ENCODE measurements around the gene MYH9. TPM values are rescaled to one million over a fixed set of nuclear protein-coding genes. Genes with fewer than 3 reads are reported as not detected.

Gene MYH9
- total and polyA plus RNA-seq, 11 donors: 109 to 482 (median 238) TPM

DNA sequence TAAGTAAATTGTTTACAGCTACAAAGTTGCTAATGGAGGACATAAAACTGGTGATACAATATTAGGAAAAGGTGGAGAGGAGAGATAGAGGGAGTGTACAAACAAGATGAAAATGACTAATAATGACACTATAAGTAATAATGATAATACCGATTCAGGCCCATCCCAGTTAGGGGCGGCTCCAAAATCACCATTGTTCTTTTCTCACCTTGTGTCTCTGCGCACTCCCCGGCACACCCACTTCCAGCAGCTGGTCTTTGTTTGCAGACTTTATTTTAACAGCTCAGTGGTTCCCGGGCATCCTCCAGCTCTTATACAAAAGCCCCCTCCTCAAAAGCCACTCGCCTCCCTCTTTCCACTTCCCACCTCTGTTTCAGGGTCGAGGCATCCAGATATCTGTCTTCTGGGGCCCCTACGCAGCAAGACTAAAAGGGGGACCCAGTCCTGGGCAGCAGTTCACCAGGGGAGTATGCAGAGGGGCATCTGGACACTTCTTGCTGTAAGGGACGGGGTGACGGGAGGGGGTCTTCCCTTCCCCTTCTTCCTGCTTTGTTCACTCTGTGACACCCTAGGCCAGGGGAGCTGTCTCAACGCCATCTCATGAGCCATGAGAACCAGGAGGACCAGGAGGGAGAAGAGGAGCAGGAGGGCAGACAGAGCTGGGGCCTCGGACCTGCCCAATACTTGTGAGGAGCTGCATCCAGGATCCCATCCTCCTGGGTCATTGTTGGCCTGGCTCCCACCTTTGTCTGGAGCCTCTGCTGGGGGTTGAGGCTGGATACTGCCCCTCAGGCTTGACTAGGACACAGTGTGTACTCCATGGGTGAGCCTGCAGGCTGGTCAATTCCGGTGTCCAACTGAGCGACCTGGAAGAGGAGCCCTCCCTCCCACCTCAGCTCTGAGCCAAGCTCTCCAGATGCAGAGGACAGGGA, 151.1 kb downstream of the MYH9 start:
- peak overlapping the region in 9 of 12 donors; percentile 2 to 86 (median 78) for H3K4me3 ChIP-seq

DNA sequence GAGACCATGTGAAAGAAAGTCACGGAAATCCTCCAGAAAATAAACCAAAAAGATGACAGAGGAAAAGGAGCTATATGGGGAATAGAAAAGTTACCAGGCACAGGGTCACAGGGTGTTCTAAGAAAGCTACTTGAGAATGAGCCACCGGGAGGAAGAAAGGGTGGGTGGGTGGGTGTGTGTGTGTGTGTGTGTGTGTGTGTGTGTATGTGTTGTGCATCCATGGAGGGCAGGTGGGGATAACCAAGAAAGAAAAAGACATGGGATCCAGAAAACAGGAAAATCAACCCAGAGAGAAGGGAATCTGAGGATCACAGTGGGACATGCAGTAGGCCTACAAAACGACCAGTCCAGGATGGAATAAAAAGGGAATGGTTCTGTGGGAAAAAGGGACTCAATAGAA, 152.2 kb downstream of the MYH9 start:
- peak overlapping the region in 1 of 12 donors; percentile 79 for H3K4me3 ChIP-seq
- H3K36me3 ChIP-seq: peaks cover 0 to 68% (median 35%) of the 10 kb centered on the region in 9 donors
- no peak for ATAC-seq
- H3K9me3 ChIP-seq: no peaks in the 10 kb centered on the region
- DNase-seq: no peak
- no peak overlapping the region for H3K27ac ChIP-seq
- intact Hi-C loops (cut with DNase I): loop anchor here in 6 of 10 donors (5.0 to 10.0 kb wide), 3 partner anchors 38 to 81 kb away; no protein-coding TSS in a partner anchor
- TF ChIP-seq POLR2A (IDR thresholded peaks at IDR 0.05): no peak
- TF ChIP-seq, protein P1, sequence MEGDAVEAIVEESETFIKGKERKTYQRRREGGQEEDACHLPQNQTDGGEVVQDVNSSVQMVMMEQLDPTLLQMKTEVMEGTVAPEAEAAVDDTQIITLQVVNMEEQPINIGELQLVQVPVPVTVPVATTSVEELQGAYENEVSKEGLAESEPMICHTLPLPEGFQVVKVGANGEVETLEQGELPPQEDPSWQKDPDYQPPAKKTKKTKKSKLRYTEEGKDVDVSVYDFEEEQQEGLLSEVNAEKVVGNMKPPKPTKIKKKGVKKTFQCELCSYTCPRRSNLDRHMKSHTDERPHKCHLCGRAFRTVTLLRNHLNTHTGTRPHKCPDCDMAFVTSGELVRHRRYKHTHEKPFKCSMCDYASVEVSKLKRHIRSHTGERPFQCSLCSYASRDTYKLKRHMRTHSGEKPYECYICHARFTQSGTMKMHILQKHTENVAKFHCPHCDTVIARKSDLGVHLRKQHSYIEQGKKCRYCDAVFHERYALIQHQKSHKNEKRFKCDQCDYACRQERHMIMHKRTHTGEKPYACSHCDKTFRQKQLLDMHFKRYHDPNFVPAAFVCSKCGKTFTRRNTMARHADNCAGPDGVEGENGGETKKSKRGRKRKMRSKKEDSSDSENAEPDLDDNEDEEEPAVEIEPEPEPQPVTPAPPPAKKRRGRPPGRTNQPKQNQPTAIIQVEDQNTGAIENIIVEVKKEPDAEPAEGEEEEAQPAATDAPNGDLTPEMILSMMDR (IDR thresholded peaks at IDR 0.05): no peak
- WGBS, 4 donors: 71 to 89% (median 80%) methylated on average over 3 of the region's 3 CpGs
- peaks cover 6 to 56% (median 45%) of the 10 kb centered on the region in 12 donors for H3K4me1 ChIP-seq
- H3K27me3 ChIP-seq: no peaks in the 10 kb centered on the region

More for the DNA sequence above, 151.1 kb downstream of the MYH9 start:
- Histone ChIP-seq H3K4me1 (peaks cover 6 to 56% (median 45%) of the 10 kb centered on the region in 12 donors), H3K36me3 (peaks cover 0 to 57% (median 24%) of the 10 kb centered on the region in 9 donors), H3K27me3 (no peaks in the 10 kb centered on the region), H3K27ac (peak overlapping the region in 9 of 12 donors; percentile 15 to 96 (median 92)), H3K9me3 (no peaks in the 10 kb centered on the region)
- DNase-seq (peak in 1 of 5 donors; percentile 37), ATAC-seq (no peak)
- TF ChIP-seq, protein P1 (IDR thresholded peaks at IDR 0.05): no peak
- TF ChIP-seq POLR2A (IDR thresholded peaks at IDR 0.05): no peak
- 61 to 78% (median 65%) methylated on average over 14 of the region's 14 CpGs for WGBS, 4 donors
- intact Hi-C loops (cut with DNase I): loop anchor here in 6 of 10 donors (5.0 to 10.0 kb wide), 3 partner anchors 39 to 82 kb away; no protein-coding TSS in a partner anchor

DNA sequence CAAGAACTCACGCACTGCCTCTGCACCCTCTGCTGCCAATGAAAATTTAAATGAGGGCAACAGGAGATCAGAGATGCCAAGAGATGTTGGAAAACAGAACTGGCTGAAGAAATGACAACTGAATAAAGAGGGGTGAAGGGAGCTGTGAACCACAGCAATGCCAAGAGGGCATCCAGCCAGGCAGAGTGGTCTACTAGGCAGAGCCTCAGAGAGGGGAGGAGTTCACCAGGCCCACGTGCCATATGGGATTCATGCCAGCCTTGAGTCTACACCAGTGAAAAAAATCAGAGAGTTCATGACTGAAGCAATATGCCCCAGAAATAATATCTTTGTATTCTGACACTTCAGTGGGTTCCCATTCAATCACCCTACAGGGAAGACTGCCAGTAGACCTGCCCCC, 152.8 kb downstream of the MYH9 start:
- TF ChIP-seq, protein P1 (IDR thresholded peaks at IDR 0.05): no peak
- TF ChIP-seq POLR2A (IDR thresholded peaks at IDR 0.05): no peak
- H3K4me3 ChIP-seq: peak overlapping the region in 1 of 12 donors; percentile 4
- ATAC-seq (no peak), DNase-seq (no peak)
- H3K4me1 ChIP-seq: peaks cover 6 to 54% (median 44%) of the 10 kb centered on the region in 12 donors
- no peaks in the 10 kb centered on the region for H3K27me3 ChIP-seq
- WGBS, 4 donors: 52 to 57% (median 56%) methylated on average over 2 of the region's 2 CpGs
- H3K27ac ChIP-seq: no peak overlapping the region
- intact Hi-C loops (cut with DNase I): loop anchor here in 6 of 10 donors (5.0 to 10.0 kb wide), 3 partner anchors 38 to 80 kb away; no protein-coding TSS in a partner anchor
- H3K9me3 ChIP-seq: no peaks in the 10 kb centered on the region
- peaks cover 0 to 74% (median 41%) of the 10 kb centered on the region in 9 donors for H3K36me3 ChIP-seq

DNA sequence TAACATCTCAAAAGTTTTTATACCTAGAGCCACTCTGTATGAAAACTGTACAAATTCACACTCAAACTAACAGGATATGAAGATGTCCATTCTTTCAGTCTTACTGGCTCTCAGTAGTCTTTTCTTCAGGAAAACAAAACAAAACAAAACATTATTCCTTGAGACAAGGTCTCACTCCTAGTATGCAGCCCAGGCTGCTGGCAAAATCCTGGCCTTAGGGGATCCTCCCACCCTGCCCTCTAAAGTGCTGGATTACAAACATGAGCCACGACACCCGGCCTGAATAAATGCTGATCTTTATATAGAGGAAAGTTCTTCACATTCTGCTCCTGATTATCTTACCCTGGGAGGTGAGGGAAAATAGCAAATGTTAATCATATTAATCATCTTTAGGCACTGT, 153.6 kb downstream of the MYH9 start:
- Histone ChIP-seq H3K36me3 (peaks cover 0 to 81% (median 48%) of the 10 kb centered on the region in 9 donors), H3K9me3 (no peaks in the 10 kb centered on the region), H3K27ac (no peak overlapping the region), H3K27me3 (no peaks in the 10 kb centered on the region), H3K4me3 (no peak overlapping the region), H3K4me1 (peaks cover 6 to 49% (median 40%) of the 10 kb centered on the region in 12 donors)
- WGBS, 4 donors: 32 to 61% (median 48%) methylated on average over 2 of the region's 2 CpGs
- ATAC-seq (no peak), DNase-seq (no peak)
- TF ChIP-seq, protein P1 (IDR thresholded peaks at IDR 0.05): no peak
- TF ChIP-seq POLR2A (IDR thresholded peaks at IDR 0.05): no peak
- intact Hi-C loops (cut with DNase I): loop anchor here in 1 of 10 donors (10.0 kb wide), 1 partner anchor 79 kb away; no protein-coding TSS in a partner anchor

All from heart left ventricle (tissue), 16 donors.